H1 (cell line): ENCODE measurements around the gene TMEM179B. TPM values are rescaled to one million over a fixed set of nuclear protein-coding genes. Genes with fewer than 3 reads are reported as not detected.
A peak's percentile ranks its signal among the peaks of the same experiment; 100 is the strongest.

Source experiments
- CTCF ChIA-PET: fragments of 300-600 bp; sonication (Branson Sonifier 250); formaldehyde crosslinking; loops from one replicate; lab custom pipeline; 2021; ENCODE audit not compliant: partially characterized antibody; lab: Charles Lee
- POLR2A ChIA-PET: fragments of 300-600 bp; sonication (Branson Sonifier 250); formaldehyde crosslinking; loops from one replicate; lab custom pipeline; 2021; ENCODE audit warnings: inconsistent platforms; ENCODE audit not compliant: partially characterized antibody; lab: Charles Lee
- DNase-seq, 2 experiments: peaks; one replicate each; pipeline versions ENCODE4 v3.0.0 to v3.0.0-alpha.2; 2010 to 2022; ENCODE audit warnings: low spot score in 2 of 2, low read depth in 1 of 2, mixed read lengths in 1 of 2
- FAIRE-seq: peaks from 2 replicates; lab custom pipeline; 2011; peaks lifted over from hg19 to GRCh38; lab: Jason Lieb, UNC
- H2AFZ ChIP-seq: 2 replicates; pipeline ENCODE4 v1.8.1; 2012; ENCODE audit warnings: low read length, inconsistent platforms
- H2AK5ac ChIP-seq: 2 replicates; pipeline ENCODE4 v1.6.1; 2013; ENCODE audit warnings: low read depth, low read length
- H2BK120ac ChIP-seq: replicated peaks from 2 replicates; pipeline ENCODE3; 2013; ENCODE audit warnings: low read depth, low read length, inconsistent platforms
- H2BK12ac ChIP-seq: 2 replicates; pipeline ENCODE4 v1.6.1; 2013; ENCODE audit warnings: low read depth, low read length
- H2BK15ac ChIP-seq: 2 replicates; pipeline ENCODE4 v1.6.1; 2013; ENCODE audit warnings: low read length
- H2BK20ac ChIP-seq: 2 replicates; pipeline ENCODE4 v1.6.1; 2013; ENCODE audit warnings: low read length
- H2BK5ac ChIP-seq: 2 replicates; pipeline ENCODE4 v1.6.1; 2013; ENCODE audit warnings: low read depth, low read length
- H3K14ac ChIP-seq: 2 replicates; pipeline ENCODE4 v1.6.1; 2013; ENCODE audit warnings: inconsistent platforms; ENCODE audit not compliant: insufficient read length
- H3K18ac ChIP-seq: 2 replicates; pipeline ENCODE4 v1.6.1; 2013; ENCODE audit warnings: low read length; ENCODE audit errors: extremely low read depth
- H3K23ac ChIP-seq: 2 replicates; pipeline ENCODE4 v1.6.1; 2013; ENCODE audit warnings: inconsistent platforms; ENCODE audit not compliant: insufficient read length
- H3K23me2 ChIP-seq: 2 replicates; pipeline ENCODE4 v1.6.1; 2013; ENCODE audit warnings: low read depth, low read length
- H3K27ac ChIP-seq: 2 replicates; pipeline ENCODE4 v1.6.1; 2011; ENCODE audit warnings: low read depth, low read length, inconsistent platforms
- H3K27me3 ChIP-seq, 4 experiments: replicated peaks in 1 of 4; 1 replicate in 1 of 4; 2 replicates in 3 of 4; pipeline versions ENCODE4 v1.6.1 to v1.8.1; 2011 to 2013; ENCODE audit warnings: low read length in 3 of 4, mild to moderate bottlenecking in 3 of 4, inconsistent platforms in 2 of 4, mixed read lengths in 2 of 4, moderate library complexity in 1 of 4; ENCODE audit not compliant: control insufficient read depth in 3 of 4, insufficient read depth in 3 of 4; ENCODE audit errors: extremely low read depth in 1 of 4
- H3K36me3 ChIP-seq, 4 experiments: 2 replicates each; pipeline versions ENCODE4 v1.6.1 to v1.8.1; 2011 to 2013; ENCODE audit warnings: mild to moderate bottlenecking in 4 of 4, low read length in 3 of 4, moderate library complexity in 2 of 4, control low read depth in 1 of 4, inconsistent platforms in 1 of 4; ENCODE audit not compliant: insufficient read depth in 4 of 4, control insufficient read depth in 2 of 4
- H3K4ac ChIP-seq: replicated peaks from 2 replicates; pipeline ENCODE3; 2013; ENCODE audit warnings: low read length, low read depth, mixed read lengths, inconsistent platforms; ENCODE audit not compliant: insufficient read length
- H3K4me1 ChIP-seq, 4 experiments: replicated peaks in 1 of 4; 1 replicate in 1 of 4; 2 replicates in 3 of 4; pipeline versions ENCODE4 v1.6.1 to v1.8.1; 2011 to 2013; ENCODE audit warnings: low read length in 3 of 4, inconsistent platforms in 2 of 4, mixed read lengths in 1 of 4; ENCODE audit not compliant: insufficient read depth in 4 of 4, control insufficient read depth in 3 of 4
- H3K4me2 ChIP-seq, 2 experiments: 2 replicates each; pipeline versions ENCODE4 v1.6.1 to v1.8.1; 2011 to 2013; ENCODE audit warnings: low read depth in 2 of 2, low read length in 2 of 2, control low read depth in 1 of 2, inconsistent platforms in 1 of 2, mild to moderate bottlenecking in 1 of 2; ENCODE audit not compliant: insufficient read depth in 1 of 2
- H3K4me3 ChIP-seq, 4 experiments: fragments of 200-600, 300-600 bp in 1 of 4; sonication (generic), shearing (Covaris generic), sonication (Bioruptor Twin) in 1 of 4; 2 replicates each; pipeline versions ENCODE4 v1.5.1 to v1.8.1; 2011 to 2016; ENCODE audit warnings: low read length in 4 of 4, low read depth in 3 of 4, control low read depth in 2 of 4, inconsistent platforms in 2 of 4, mild to moderate bottlenecking in 2 of 4, mixed read lengths in 1 of 4, moderate library complexity in 1 of 4; ENCODE audit not compliant: insufficient read depth in 2 of 4; ENCODE audit errors: extremely low read depth in 1 of 4
- H3K56ac ChIP-seq: replicated peaks from 2 replicates; pipeline ENCODE3; 2013; ENCODE audit warnings: low read depth, mild to moderate bottlenecking, mixed read lengths, low read length, inconsistent platforms; ENCODE audit not compliant: insufficient read length
- H3K79me1 ChIP-seq: 2 replicates; pipeline ENCODE4 v1.6.1; 2013; ENCODE audit warnings: low read depth, low read length, control low read depth
- H3K79me2 ChIP-seq, 2 experiments: 2 replicates each; pipeline versions ENCODE4 v1.6.1 to v1.8.1; 2012 to 2013; ENCODE audit warnings: low read length in 2 of 2, mild to moderate bottlenecking in 2 of 2, inconsistent platforms in 1 of 2; ENCODE audit not compliant: insufficient read depth in 2 of 2, control insufficient read depth in 1 of 2
- H3K9ac ChIP-seq, 4 experiments: replicated peaks in 1 of 4; 1 replicate in 1 of 4; 2 replicates in 3 of 4; pipeline versions ENCODE4 v1.6.1 to v1.8.1; 2011 to 2013; ENCODE audit warnings: low read depth in 3 of 4, low read length in 3 of 4, control low read depth in 2 of 4, mild to moderate bottlenecking in 2 of 4, moderate library complexity in 2 of 4, inconsistent platforms in 1 of 4; ENCODE audit errors: extremely low read depth in 1 of 4
- H3K9me3 ChIP-seq, 2 experiments: 2 replicates each; pipeline versions ENCODE4 v1.6.1 to v1.8.1; 2012 to 2013; ENCODE audit warnings: mild to moderate bottlenecking in 2 of 2, moderate library complexity in 2 of 2, control low read depth in 1 of 2, inconsistent platforms in 1 of 2, low read depth in 1 of 2, low read length in 1 of 2, mixed read lengths in 1 of 2; ENCODE audit not compliant: insufficient read depth in 2 of 2
- H4K20me1 ChIP-seq, 2 experiments: replicated peaks in 1 of 2; 2 replicates each; pipeline versions ENCODE3 to v1.8.1; 2011 to 2013; ENCODE audit warnings: inconsistent platforms in 2 of 2, low read length in 2 of 2, mild to moderate bottlenecking in 1 of 2; ENCODE audit not compliant: insufficient read depth in 2 of 2, control insufficient read depth in 1 of 2
- H4K5ac ChIP-seq: 2 replicates; pipeline ENCODE4 v1.6.1; 2013; ENCODE audit warnings: low read length, low read depth, mixed read lengths, inconsistent platforms; ENCODE audit not compliant: insufficient read length
- H4K8ac ChIP-seq: 2 replicates; pipeline ENCODE4 v1.8.0; 2013; ENCODE audit warnings: mild to moderate bottlenecking, moderate library complexity, low read length, inconsistent platforms; ENCODE audit not compliant: insufficient read depth; ENCODE audit errors: extremely low read depth
- H4K91ac ChIP-seq: replicated peaks from 2 replicates; pipeline ENCODE3; 2013; ENCODE audit warnings: low read length, mixed read lengths, inconsistent platforms; ENCODE audit not compliant: insufficient read length
- ATF2 ChIP-seq: IDR thresholded peaks from 2 replicates; pipeline ENCODE4 v1.6.1; 2012; ENCODE audit warnings: low read length, inconsistent platforms
- E2F6 ChIP-seq: IDR thresholded peaks from 2 replicates; pipeline ENCODE4 v1.6.1; 2012; ENCODE audit warnings: inconsistent platforms
- EZH2 ChIP-seq: fragments of 200-600 bp; sonication (generic); IDR thresholded peaks from 2 replicates; pipeline ENCODE4 v1.7.1; 2012; ENCODE audit warnings: low read depth, mild to moderate bottlenecking, moderate library complexity, low read length, inconsistent platforms; ENCODE audit not compliant: severe bottlenecking
- JUND ChIP-seq: IDR thresholded peaks from 2 replicates; pipeline ENCODE4 v1.6.1; 2011; ENCODE audit warnings: mild to moderate bottlenecking, improper control_type of control experiment, low read length
- WGBS, 2 experiments: shearing (Covaris generic) in 1 of 2; methylation state at CpG; one replicate each; pipeline versions ENCODE4 v1.1.6 to v1.1.7; 2013 to 2015; ENCODE audit warnings: low lambda C conversion rate in 2 of 2, mixed read lengths in 2 of 2, inconsistent platforms in 1 of 2, low coverage in 1 of 2, missing lambda C conversion rate in 1 of 2; ENCODE audit not compliant: insufficient replicate concordance in 2 of 2, insufficient coverage in 1 of 2, insufficient read length in 1 of 2; ENCODE audit errors: extremely low coverage in 1 of 2, missing lambda C conversion rate in 1 of 2; 5-methylcytosine and 5-hydroxymethylcytosine counted together
- long read RNA-seq, 2 experiments: library from RNA in 1 of 2; library from capped mRNA in 1 of 2; stranded (forward); transcript quantifications; one replicate each; pipeline ENCODE4 v2.0.0, GENCODE V29; 2021; ENCODE audit warnings: inconsistent platforms in 1 of 2
- polyA minus RNA-seq, 3 experiments: library from RNA; depleted of rRNA, polyadenylated mRNA; stranded (reverse); fragments of >200 nt; gene quantifications; 1 replicate in 2 of 3; 2 replicates in 1 of 3; pipeline ENCODE4 v1.2.3, GENCODE V29; 2011
- polyA plus RNA-seq, 7 experiments: library from polyadenylated mRNA; depleted of rRNA in 3 of 7; stranded (reverse) in 5 of 7; unstranded in 2 of 7; fragments of >200 nt in 5 of 7; fragments of 200-250 nt in 2 of 7; gene quantifications; 1 replicate in 5 of 7; 2 replicates in 1 of 7; 4 replicates in 1 of 7; pipeline versions ENCODE4 v1.2.1 to v1.2.3, GENCODE V29; 2011 to 2013; ENCODE audit warnings: missing spikeins in 2 of 7, mixed read lengths in 2 of 7
- total RNA-seq: library from RNA; stranded (reverse); fragmentation: NEBNext Ultra II Directional; extraction: Animal tissue kit (Norgen Biotek cat#: 25700); gene quantifications from 2 replicates; pipeline ENCODE4 v1.2.1, GENCODE V29; 2021

Gene TMEM179B
- 16.3 and 18.6 TPM in 2 replicates for total RNA-seq
- polyA plus RNA-seq (2011; rRNA removed), result 62.2 and 65.1 TPM in 2 replicates
- 30.6 TPM for polyA plus RNA-seq (2011; cell fraction: cytosol; rRNA removed)
- polyA plus RNA-seq (2011; cell fraction: nucleus; rRNA removed), result 39.7 TPM
- 29.7 to 34.6 TPM (median 32.0 TPM) in 4 replicates for polyA plus RNA-seq (2012, experiment 1 of 2)
- polyA plus RNA-seq (2012, experiment 2 of 2), result 51.6 TPM
- polyA plus RNA-seq (2013, experiment 1 of 2), result 50.7 TPM
- polyA plus RNA-seq (2013, experiment 2 of 2), result 59.3 TPM
- 28.3 and 34.0 TPM in 2 replicates for polyA minus RNA-seq (2011; rRNA and poly(A)+ RNA removed)
- 22.5 TPM for polyA minus RNA-seq (2011; cell fraction: cytosol; rRNA and poly(A)+ RNA removed)
- polyA minus RNA-seq (2011; cell fraction: nucleus; rRNA and poly(A)+ RNA removed), result 30.5 TPM
- long read RNA-seq, experiment 1, transcript TMEM179B-201 (5 exons, 1,023 nt), result major isoform, 27 of 34 reads
- long read RNA-seq, experiment 1, partial matches to known transcripts, result 1 of 34 reads
- long read RNA-seq, experiment 1, other reads (novel, unspliced or antisense), result 3 of 34 reads
- long read RNA-seq, experiment 2, transcript TMEM179B-201 (5 exons, 1,023 nt), result major isoform, 66 of 69 reads
- long read RNA-seq, experiment 2, partial matches to known transcripts, result 0 of 69 reads
- long read RNA-seq, experiment 2, other reads (novel, unspliced or antisense), result 1 of 69 reads

- Histone ChIP-seq H2BK120ac (peak within 1 kb of the TSS; percentile 24), H4K5ac (peak within 1 kb of the TSS; percentile 94), H2AFZ (peak within 1 kb of the TSS; percentile 8; the same call in 1 of the 2 replicates), H3K9me3 (no peaks in the 10 kb centered on the region), H3K79me2 (peaks cover 0 to 33% of the 10 kb centered on the region in 2 experiments; a peak in 2 of 4 replicates), H2BK5ac (peak within 1 kb of the TSS; percentile 98), H2BK20ac (no peak within 1 kb of the TSS), H3K4me1 (peaks cover 0 to 6% (median 2%) of the 10 kb centered on the region in 4 experiments; a peak in 4 of 7 replicates), H3K27ac (peak within 1 kb of the TSS; percentile 90), H2BK12ac (peak within 1 kb of the TSS; percentile 21), H4K20me1 (peaks cover 0 to 3% of the 10 kb centered on the region in 2 experiments), H3K4me3 (peak within 1 kb of the TSS; percentile 77 to 97 (median 90)), H2AK5ac (0 out of 2 replicates have a peak within 1 kb of the TSS, but pooled peaks have one; percentile 4), H3K27me3 (no peaks in the 10 kb centered on the region), H3K79me1 (peaks cover 7% of the 10 kb centered on the region; the same call in 1 of the 2 replicates), H3K36me3 (peaks cover 0 to 24% (median 10%) of the 10 kb centered on the region in 4 experiments; a peak in 7 of 8 replicates), H3K56ac (peak within 1 kb of the TSS; percentile 12), H4K91ac (peak within 1 kb of the TSS; percentile 84), H3K4me2 (peak within 1 kb of the TSS; percentile 69 to 73), H3K14ac (no peak within 1 kb of the TSS), H4K8ac (peak within 1 kb of the TSS; percentile 99), H3K4ac (peak within 1 kb of the TSS; percentile 16), H3K23me2 (no peaks in the 10 kb centered on the region; the same call in 1 of the 2 replicates), H3K23ac (no peak within 1 kb of the TSS), H2BK15ac (peak within 1 kb of the TSS; percentile 81; the same call in 1 of the 2 replicates), H3K18ac (peak within 1 kb of the TSS; percentile 95), H3K9ac (peak within 1 kb of the TSS; percentile 82 to 93 (median 90))
- FAIRE-seq, result no peak
- ChIA-PET CTCF (interaction anchor here (0.6 to 6.4 kb wide), 45 partner anchors 9 to 1397 kb away, joined by 3 to 94 read pairs (median 4); partner anchors contain the start of genes HNRNPUL2, LBHD1, SLC3A2 and TAF6L), POLR2A (interaction anchor here (0.7 to 15.9 kb wide), 41 partner anchors 10 to 236 kb away, joined by 3 to 251 read pairs (median 6); partner anchors contain the start of genes C11orf98, CSKMT, GANAB and HNRNPUL2)
- peak; percentile 93 to 98 for DNase-seq
- WGBS, 2 experiments, result 2% methylated on average over 70 of the region's 88 CpGs; no CpG with 5 or more reads in 1 of the 2 experiments
- TF ChIP-seq EZH2 (no peak), ATF2 (peak; percentile 32; the same call in 1 of the 2 replicates), E2F6 (peak; percentile 62; the same call in 1 of the 2 replicates), JUND (peak; percentile 65; the same call in 1 of the 2 replicates)
Observed at GRCh38 chr11:62787005-62787759, at the start of gene TMEM179B. TSS of gene TMEM179B (plus strand) at chr11:62787402. CDS start at chr11:62787432, 30 bp downstream.
